Measurements from ENCODE around the gene FRY. TPM values are rescaled to one million over a fixed set of nuclear protein-coding genes. Genes with fewer than 3 reads are reported as not detected.

The FRY gene
- total and polyA plus RNA-seq, 4 donors, result 6.2 to 31.2 (median 12.7) TPM

DNA sequence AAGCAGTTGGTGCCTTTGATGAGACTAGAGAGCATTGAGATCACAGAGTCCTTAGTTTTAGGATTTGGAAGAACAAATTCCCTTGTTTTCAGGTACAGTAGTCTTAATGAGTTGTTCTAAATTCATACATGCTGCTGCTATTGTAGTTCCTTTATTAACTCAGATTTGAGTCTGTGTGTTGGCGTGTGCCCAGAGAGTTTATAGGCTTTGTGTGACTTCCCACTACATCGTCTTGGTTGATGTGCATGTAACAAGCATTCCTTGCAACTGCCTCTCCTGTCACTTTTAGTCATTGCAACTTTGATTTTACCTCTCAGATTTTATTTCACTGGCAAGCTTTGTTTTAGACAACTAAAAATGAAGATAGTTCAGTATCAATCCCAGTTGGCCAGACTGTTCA, 148.1 kb downstream of the FRY start:
- TF ChIP-seq, protein P1, sequence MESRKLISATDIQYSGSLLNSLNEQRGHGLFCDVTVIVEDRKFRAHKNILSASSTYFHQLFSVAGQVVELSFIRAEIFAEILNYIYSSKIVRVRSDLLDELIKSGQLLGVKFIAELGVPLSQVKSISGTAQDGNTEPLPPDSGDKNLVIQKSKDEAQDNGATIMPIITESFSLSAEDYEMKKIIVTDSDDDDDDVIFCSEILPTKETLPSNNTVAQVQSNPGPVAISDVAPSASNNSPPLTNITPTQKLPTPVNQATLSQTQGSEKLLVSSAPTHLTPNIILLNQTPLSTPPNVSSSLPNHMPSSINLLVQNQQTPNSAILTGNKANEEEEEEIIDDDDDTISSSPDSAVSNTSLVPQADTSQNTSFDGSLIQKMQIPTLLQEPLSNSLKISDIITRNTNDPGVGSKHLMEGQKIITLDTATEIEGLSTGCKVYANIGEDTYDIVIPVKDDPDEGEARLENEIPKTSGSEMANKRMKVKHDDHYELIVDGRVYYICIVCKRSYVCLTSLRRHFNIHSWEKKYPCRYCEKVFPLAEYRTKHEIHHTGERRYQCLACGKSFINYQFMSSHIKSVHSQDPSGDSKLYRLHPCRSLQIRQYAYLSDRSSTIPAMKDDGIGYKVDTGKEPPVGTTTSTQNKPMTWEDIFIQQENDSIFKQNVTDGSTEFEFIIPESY (IDR thresholded peaks at IDR 0.05), result no peak
- TF ChIP-seq HNF4A (conservative IDR thresholded peaks at IDR 0.05) (no peak), FOXA1 (IDR thresholded peaks at IDR 0.05) (no peak), FOXA2 (IDR thresholded peaks at IDR 0.05) (no peak), GABPA (IDR thresholded peaks at IDR 0.05 in 1 of 2, conservative IDR thresholded peaks at IDR 0.05 in 1 of 2) (no peak), EGR1 (IDR thresholded peaks at IDR 0.05; ENCODE audit: low read depth in 2 of 2) (no peak), NR2F2 (IDR thresholded peaks at IDR 0.05) (no peak), YY1 (IDR thresholded peaks at IDR 0.05) (no peak), TAF1 (conservative IDR thresholded peaks at IDR 0.05) (no peak), SP1 (IDR thresholded peaks at IDR 0.05) (no peak)
- TF ChIP-seq, protein P2, sequence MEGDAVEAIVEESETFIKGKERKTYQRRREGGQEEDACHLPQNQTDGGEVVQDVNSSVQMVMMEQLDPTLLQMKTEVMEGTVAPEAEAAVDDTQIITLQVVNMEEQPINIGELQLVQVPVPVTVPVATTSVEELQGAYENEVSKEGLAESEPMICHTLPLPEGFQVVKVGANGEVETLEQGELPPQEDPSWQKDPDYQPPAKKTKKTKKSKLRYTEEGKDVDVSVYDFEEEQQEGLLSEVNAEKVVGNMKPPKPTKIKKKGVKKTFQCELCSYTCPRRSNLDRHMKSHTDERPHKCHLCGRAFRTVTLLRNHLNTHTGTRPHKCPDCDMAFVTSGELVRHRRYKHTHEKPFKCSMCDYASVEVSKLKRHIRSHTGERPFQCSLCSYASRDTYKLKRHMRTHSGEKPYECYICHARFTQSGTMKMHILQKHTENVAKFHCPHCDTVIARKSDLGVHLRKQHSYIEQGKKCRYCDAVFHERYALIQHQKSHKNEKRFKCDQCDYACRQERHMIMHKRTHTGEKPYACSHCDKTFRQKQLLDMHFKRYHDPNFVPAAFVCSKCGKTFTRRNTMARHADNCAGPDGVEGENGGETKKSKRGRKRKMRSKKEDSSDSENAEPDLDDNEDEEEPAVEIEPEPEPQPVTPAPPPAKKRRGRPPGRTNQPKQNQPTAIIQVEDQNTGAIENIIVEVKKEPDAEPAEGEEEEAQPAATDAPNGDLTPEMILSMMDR (IDR thresholded peaks at IDR 0.05; ENCODE audit: low read depth, low read length, missing input control), result no peak
- TF ChIP-seq, protein P3, sequence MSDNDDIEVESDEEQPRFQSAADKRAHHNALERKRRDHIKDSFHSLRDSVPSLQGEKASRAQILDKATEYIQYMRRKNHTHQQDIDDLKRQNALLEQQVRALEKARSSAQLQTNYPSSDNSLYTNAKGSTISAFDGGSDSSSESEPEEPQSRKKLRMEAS (IDR thresholded peaks at IDR 0.05), result no peak
- Histone ChIP-seq H3K27ac (ENCODE audit: low read depth in 1 of 2, low read length in 2 of 2) (no peak overlapping the region), H3K27me3 (ENCODE audit: control insufficient read depth in 4 of 4, insufficient read depth in 4 of 4, low read length in 3 of 4) (no peaks in the 10 kb centered on the region), H3K36me3 (ENCODE audit: control insufficient read depth in 4 of 4, insufficient read depth in 3 of 4, low read depth in 1 of 4, low read length in 3 of 4) (peaks cover 0 to 10% (median 4%) of the 10 kb centered on the region in 4 donors), H3K9me3 (ENCODE audit: control insufficient read depth in 4 of 4, low read length in 3 of 4) (no peaks in the 10 kb centered on the region), H3K4me3 (ENCODE audit: low read depth in 1 of 3, low read length in 3 of 3) (no peak overlapping the region), H3K4me1 (ENCODE audit: control insufficient read depth in 4 of 4, insufficient read depth in 4 of 4, low read length in 3 of 4) (peaks cover 0 to 7% (median 3%) of the 10 kb centered on the region in 4 donors), H3K9ac (ENCODE audit: low read depth in 1 of 2, low read length in 2 of 2) (no peak overlapping the region)
- no peak for DNase-seq (ENCODE audit: low spot score)
- WGBS, result 92% methylated on average over 2 of the region's 2 CpGs

DNA sequence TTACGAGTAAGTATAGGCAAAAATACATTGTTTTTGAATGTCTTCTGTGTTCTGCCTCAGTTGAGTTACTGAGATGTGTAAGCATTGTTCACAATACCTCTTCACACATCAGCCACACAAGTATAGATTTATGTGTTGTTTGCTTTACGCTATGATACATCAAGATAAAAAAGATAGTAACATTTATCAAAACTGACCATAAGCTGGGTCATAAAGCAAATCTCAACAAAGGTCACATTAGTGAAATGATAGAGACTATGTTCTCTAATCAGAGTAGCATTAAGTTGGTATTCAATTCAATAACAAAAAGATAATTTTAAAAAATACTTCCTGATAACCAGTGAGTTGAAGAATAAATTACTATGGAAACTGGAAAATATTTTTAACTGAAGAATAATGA, 156.1 kb downstream of the FRY start:
- WGBS, result 99% methylated on average over 2 of the region's 2 CpGs
- no peak for DNase-seq (ENCODE audit: low spot score)
- peaks cover 0 to 32% (median 11%) of the 10 kb centered on the region in 4 donors for H3K36me3 ChIP-seq (ENCODE audit: control insufficient read depth in 4 of 4, insufficient read depth in 3 of 4, low read depth in 1 of 4, low read length in 3 of 4)
- H3K4me1 ChIP-seq (ENCODE audit: control insufficient read depth in 4 of 4, insufficient read depth in 4 of 4, low read length in 3 of 4), result no peaks in the 10 kb centered on the region
- no peak overlapping the region for H3K27ac ChIP-seq (ENCODE audit: low read depth in 1 of 2, low read length in 2 of 2)
- H3K27me3 ChIP-seq (ENCODE audit: control insufficient read depth in 4 of 4, insufficient read depth in 4 of 4, low read length in 3 of 4), result no peaks in the 10 kb centered on the region
- TF ChIP-seq, protein P1 (IDR thresholded peaks at IDR 0.05), result no peak
- no peak for TF ChIP-seq YY1 (IDR thresholded peaks at IDR 0.05)
- H3K9ac ChIP-seq (ENCODE audit: low read depth in 1 of 2, low read length in 2 of 2), result no peak overlapping the region
- no peak overlapping the region for H3K4me3 ChIP-seq (ENCODE audit: low read depth in 1 of 3, low read length in 3 of 3)
- no peaks in the 10 kb centered on the region for H3K9me3 ChIP-seq (ENCODE audit: control insufficient read depth in 4 of 4, low read length in 3 of 4)
